ENCODE measurements around the gene AXIN1.
"Not testable (repeated sequence)": the region's sequence is repeated elsewhere in the genome, so short reads cannot be mapped to it uniquely, and the experiment has no call there.

AXIN1 gene

DNA sequence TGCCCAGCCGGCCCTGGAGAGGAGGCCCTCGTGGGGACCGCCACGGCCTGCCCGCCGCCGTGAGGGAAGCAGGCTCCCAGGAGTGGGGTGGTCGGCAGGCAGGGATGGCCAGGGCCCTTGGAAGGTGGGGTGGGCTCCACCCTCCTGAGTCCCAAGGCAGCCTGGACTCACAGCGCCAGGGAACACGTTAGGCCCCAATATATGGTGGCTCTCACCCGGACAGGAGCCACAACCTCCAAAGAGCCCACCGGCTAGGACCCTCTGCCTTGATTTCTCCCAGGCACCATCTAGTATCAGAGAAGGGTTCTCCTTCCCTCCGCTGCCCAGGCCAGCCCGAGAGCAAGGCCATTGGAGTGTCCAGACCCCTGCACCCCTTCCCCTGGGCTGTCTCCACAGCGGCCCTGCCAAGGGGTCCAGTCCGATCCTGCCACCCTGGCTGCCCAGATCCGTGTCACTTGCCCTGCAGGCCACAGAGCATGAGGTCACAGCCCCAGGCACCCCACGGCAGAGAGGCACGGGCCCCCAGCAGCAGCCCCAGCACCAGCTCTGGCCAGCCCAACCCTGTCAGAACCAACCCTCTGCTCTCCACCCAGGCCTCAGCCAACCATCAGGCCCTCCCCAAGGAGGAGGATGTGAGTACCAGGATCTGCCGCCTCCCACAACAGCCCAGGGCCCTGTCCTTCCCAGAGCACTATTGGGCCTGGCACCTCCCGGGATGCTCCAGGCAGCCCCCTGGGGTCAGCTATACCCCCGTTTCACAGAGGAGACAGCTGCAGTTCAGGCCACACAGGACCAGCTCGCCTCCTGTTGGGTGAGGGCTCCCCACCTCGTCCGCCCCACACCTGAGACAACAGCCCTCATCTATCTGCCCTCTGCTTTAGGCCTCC is 1.1 kb upstream of the AXIN1 start:
- H3K9ac ChIP-seq (ENCODE audit: low read depth, low read length): peak overlapping the region; percentile 47

DNA sequence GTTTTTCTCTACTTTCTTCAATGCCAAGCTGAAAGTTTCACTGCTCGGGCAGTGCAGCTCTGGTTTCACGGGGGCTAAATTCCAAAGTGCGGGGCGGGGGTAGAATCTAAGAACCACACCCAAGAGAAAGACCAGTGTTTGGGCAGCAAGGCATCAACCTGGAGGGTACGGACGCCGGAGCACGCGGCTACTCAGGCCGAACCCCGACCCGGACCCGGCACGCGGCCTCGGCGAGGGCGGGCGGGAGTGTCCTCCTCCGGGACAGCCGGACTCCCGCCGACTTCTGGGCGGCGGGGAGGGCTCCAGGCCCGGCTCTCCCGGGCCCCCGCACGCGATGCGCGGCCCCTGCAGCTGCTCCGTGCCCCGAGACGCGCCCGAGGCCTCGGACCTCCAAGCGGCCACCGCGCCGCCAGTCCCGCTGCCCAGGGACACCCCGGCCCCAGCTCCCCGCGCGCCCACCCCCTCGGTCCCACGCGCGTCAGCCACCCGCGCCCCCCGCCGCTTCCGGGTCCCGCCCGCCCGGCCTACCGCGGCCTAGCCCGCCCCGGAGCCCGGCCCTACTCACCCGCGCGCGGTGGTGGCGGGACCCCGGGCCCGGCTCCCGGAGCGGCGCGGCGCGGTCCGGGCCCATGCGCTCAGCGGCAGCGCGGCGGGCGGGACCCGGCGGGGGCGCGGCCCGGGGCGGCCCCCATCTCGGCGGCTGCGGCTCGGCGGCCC is 561 bp downstream of the AXIN1 start:
- Histone ChIP-seq H3K27me3 (ENCODE audit: control insufficient read depth, insufficient read depth, low read length) (no peaks in the 10 kb centered on the region), H3K4me3 (ENCODE audit: low read depth, low read length) (peak overlapping the region; percentile 58), H3K36me3 (ENCODE audit: control insufficient read depth, insufficient read depth, low read length) (peaks cover under 1% of the 10 kb centered on the region), H3K9me3 (ENCODE audit: control insufficient read depth, insufficient read depth, low read length) (no peaks in the 10 kb centered on the region), H3K9ac (ENCODE audit: low read depth, low read length) (no peak overlapping the region), H3K4me1 (ENCODE audit: control insufficient read depth, insufficient read depth, low read length) (no peaks in the 10 kb centered on the region)

More for the DNA sequence above, 1.1 kb upstream of the AXIN1 start:
- H3K36me3 ChIP-seq (ENCODE audit: control insufficient read depth, insufficient read depth, low read length): no peaks in the 10 kb centered on the region
- H3K4me1 ChIP-seq (ENCODE audit: control insufficient read depth, insufficient read depth, low read length): no peaks in the 10 kb centered on the region
- H3K9me3 ChIP-seq (ENCODE audit: control insufficient read depth, insufficient read depth, low read length): no peaks in the 10 kb centered on the region
- no peaks in the 10 kb centered on the region for H3K27me3 ChIP-seq (ENCODE audit: control insufficient read depth, insufficient read depth, low read length)
- peak overlapping the region; percentile 47 for H3K4me3 ChIP-seq (ENCODE audit: low read depth, low read length)

DNA sequence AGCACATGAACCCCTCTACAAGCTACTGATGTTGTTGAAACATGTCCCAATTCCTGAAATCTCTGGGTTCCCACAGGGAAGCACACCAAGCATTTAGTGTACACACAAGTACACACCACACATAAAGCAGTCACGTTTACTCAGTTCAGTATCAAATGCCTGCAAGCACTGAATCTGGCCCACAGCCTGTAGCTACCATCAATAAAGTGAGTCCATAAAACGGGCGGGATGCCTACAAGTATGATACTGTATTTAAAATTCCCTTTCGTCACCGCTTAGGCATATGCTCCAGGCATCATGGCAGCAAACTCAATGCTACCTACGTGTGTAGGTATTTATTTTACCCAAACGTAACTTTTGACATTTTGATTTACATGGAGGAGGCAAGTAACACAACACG is 2.3 kb downstream of the AXIN1 start:
- H3K9ac ChIP-seq (ENCODE audit: low read depth, low read length): peak overlapping the region; percentile 65
- no peaks in the 10 kb centered on the region for H3K4me1 ChIP-seq (ENCODE audit: control insufficient read depth, insufficient read depth, low read length)
- no peaks in the 10 kb centered on the region for H3K9me3 ChIP-seq (ENCODE audit: control insufficient read depth, insufficient read depth, low read length)
- H3K4me3 ChIP-seq (ENCODE audit: low read depth, low read length): no peak overlapping the region
- peaks cover 12% of the 10 kb centered on the region for H3K36me3 ChIP-seq (ENCODE audit: control insufficient read depth, insufficient read depth, low read length)
- H3K27me3 ChIP-seq (ENCODE audit: control insufficient read depth, insufficient read depth, low read length): no peaks in the 10 kb centered on the region

DNA sequence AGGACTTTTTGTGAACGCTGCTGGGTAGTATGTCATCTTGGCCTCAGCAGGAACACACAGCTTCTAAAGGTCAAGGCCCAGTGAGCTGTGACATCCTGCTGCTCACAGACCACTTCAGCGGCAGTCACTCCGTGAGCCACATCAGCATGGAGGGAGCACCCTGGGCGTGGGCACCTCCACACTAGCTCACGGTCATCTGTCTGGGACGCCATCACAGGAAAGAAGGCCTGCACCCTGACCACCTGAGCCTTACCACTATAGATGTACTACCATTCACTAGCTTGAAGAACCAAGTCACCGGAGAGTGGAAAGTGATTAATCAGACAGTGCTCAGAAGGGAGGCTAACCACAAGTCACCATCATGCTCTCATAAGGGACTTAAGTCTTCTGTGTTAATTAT is 3.3 kb downstream of the AXIN1 start:
- Histone ChIP-seq H3K27me3 (ENCODE audit: control insufficient read depth, insufficient read depth, low read length) (no peaks in the 10 kb centered on the region), H3K4me1 (ENCODE audit: control insufficient read depth, insufficient read depth, low read length) (no peaks in the 10 kb centered on the region), H3K9me3 (ENCODE audit: control insufficient read depth, insufficient read depth, low read length) (no peaks in the 10 kb centered on the region), H3K36me3 (ENCODE audit: control insufficient read depth, insufficient read depth, low read length) (peaks cover 22% of the 10 kb centered on the region), H3K9ac (ENCODE audit: low read depth, low read length) (peak overlapping the region; percentile 3), H3K4me3 (ENCODE audit: low read depth, low read length) (no peak overlapping the region)

DNA sequence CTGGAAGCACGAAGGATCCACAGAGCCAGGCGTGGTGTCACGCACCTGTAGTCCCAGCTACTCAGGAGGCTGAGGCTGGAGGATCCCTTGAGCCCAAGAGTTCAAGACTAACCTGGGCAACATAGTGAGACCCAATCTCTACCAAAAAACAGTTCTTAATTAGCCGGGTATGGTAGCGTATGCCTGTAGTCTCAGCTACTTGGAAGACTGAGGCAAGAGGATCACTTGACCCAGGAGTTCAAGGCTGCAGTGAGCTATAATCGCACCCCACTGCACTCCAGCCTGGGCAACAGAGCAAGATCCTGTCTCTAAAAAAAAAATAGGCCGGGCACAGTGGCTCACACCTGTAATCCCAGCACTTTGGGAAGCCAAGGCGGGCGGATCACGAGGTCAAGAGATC is 4.0 kb downstream of the AXIN1 start:
- not testable (repeated sequence) for H3K9ac ChIP-seq (ENCODE audit: low read depth, low read length); H3K27me3 ChIP-seq (ENCODE audit: control insufficient read depth, insufficient read depth, low read length); H3K9me3 ChIP-seq (ENCODE audit: control insufficient read depth, insufficient read depth, low read length); H3K4me3 ChIP-seq (ENCODE audit: low read depth, low read length); H3K4me1 ChIP-seq (ENCODE audit: control insufficient read depth, insufficient read depth, low read length)
- H3K36me3 ChIP-seq (ENCODE audit: control insufficient read depth, insufficient read depth, low read length): peaks cover 22% of the 10 kb centered on the region

DNA sequence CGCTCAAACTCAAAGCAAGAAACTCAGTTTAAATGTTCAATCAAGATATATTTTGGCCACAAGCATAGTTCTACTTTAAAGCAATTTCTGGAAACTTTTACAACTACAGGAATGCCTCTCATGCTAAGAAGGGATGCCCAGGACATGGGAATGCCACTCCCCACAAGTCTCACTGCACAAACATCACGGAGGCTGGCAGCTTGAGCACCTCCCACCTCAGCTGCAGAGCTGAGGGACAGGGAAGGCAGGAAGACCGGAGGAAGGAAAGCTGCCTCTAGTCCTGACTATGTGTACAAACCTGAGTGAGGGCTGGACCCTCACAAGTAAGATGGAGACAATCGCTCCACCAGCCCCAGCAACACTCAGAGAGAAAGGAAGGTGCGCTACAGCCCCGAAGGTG is 5.3 kb downstream of the AXIN1 start:
- Histone ChIP-seq H3K4me3 (ENCODE audit: low read depth, low read length) (no peak overlapping the region), H3K36me3 (ENCODE audit: control insufficient read depth, insufficient read depth, low read length) (peaks cover 22% of the 10 kb centered on the region), H3K4me1 (ENCODE audit: control insufficient read depth, insufficient read depth, low read length) (no peaks in the 10 kb centered on the region), H3K27me3 (ENCODE audit: control insufficient read depth, insufficient read depth, low read length) (no peaks in the 10 kb centered on the region), H3K9ac (ENCODE audit: low read depth, low read length) (no peak overlapping the region), H3K9me3 (ENCODE audit: control insufficient read depth, insufficient read depth, low read length) (no peaks in the 10 kb centered on the region)

DNA sequence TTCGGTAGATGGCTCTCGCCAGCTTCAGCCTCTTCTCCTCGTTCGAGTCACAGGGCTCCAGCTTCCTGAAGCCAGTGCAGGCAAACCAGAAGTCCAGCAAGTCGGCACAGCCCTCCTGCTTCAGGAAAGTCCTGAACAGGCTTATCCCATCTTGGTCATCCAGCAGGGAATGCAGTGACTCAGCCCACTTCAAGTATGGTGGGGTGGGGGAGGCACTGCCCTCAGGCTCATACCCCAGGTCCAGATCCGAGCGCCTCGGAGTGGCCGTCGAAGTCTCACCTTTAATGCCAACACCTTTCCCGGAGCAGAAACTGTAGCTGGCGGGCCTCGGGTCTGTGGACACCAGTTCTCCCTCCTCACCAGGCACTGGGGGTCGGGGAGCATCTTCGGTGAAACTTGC is 5.9 kb downstream of the AXIN1 start:
- no peaks in the 10 kb centered on the region for H3K4me1 ChIP-seq (ENCODE audit: control insufficient read depth, insufficient read depth, low read length)
- no peaks in the 10 kb centered on the region for H3K9me3 ChIP-seq (ENCODE audit: control insufficient read depth, insufficient read depth, low read length)
- H3K4me3 ChIP-seq (ENCODE audit: low read depth, low read length): no peak overlapping the region
- no peaks in the 10 kb centered on the region for H3K27me3 ChIP-seq (ENCODE audit: control insufficient read depth, insufficient read depth, low read length)
- peaks cover 22% of the 10 kb centered on the region for H3K36me3 ChIP-seq (ENCODE audit: control insufficient read depth, insufficient read depth, low read length)
- H3K9ac ChIP-seq (ENCODE audit: low read depth, low read length): no peak overlapping the region

DNA sequence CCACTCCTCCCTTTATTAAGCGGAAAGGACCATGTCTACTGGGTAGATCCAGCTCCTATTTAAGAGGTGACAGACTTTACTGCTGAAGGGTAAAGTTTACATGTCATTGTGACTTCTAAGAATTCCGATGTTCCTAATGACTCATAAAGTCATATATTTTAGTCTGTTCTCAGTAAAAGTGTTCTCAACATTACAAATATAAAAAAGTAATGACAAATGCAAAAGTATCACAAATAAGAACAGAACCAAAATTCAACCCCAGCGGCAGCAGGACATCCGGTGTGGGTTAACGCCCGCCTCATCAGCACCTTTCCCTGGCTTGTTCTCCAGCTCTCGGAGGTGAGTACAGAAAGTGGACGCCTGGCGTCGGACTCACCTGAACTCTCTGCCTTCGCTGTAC is 6.8 kb downstream of the AXIN1 start:
- Histone ChIP-seq H3K9me3 (ENCODE audit: control insufficient read depth, insufficient read depth, low read length) (no peaks in the 10 kb centered on the region), H3K4me3 (ENCODE audit: low read depth, low read length) (no peak overlapping the region), H3K36me3 (ENCODE audit: control insufficient read depth, insufficient read depth, low read length) (peaks cover 22% of the 10 kb centered on the region), H3K4me1 (ENCODE audit: control insufficient read depth, insufficient read depth, low read length) (no peaks in the 10 kb centered on the region), H3K9ac (ENCODE audit: low read depth, low read length) (no peak overlapping the region), H3K27me3 (ENCODE audit: control insufficient read depth, insufficient read depth, low read length) (no peaks in the 10 kb centered on the region)

DNA sequence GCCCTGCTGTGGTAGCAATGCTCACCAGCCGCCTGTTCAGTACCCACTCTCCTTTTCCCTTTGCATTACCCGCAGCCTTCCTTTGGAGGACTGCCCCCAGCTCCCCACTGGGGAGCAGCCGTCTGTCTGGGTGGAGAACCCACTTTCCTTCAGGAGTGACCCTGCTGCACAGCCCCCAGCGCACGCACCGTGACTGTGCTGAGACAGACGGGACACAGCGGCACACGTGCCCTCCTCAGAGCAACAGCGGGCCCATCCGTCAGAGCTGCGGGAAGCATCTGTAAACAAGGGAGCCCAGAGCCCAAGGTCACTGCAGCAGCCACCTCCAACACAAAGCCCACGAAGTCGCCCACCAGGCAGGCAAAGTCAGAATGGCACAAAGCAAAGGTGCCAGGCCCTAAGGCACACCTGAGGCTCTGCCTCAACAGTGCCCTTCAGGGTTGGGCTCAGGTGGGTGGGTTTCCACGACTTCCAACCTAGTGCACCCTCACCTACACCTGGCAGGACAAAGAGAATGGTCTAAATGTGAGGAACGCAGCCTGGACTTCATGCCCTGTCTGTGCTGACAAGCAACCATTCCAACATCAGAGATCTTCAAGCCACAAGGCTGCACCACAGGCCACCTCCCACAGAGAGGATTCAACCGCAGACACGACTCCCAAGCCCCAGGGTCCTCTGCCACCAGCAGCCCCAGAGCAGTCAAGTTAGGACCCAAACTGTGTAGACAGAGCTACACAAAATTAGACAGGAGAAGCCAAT is 9.9 kb downstream of the AXIN1 start:
- Histone ChIP-seq H3K4me3 (ENCODE audit: low read depth, low read length) (no peak overlapping the region), H3K9ac (ENCODE audit: low read depth, low read length) (no peak overlapping the region)

DNA sequence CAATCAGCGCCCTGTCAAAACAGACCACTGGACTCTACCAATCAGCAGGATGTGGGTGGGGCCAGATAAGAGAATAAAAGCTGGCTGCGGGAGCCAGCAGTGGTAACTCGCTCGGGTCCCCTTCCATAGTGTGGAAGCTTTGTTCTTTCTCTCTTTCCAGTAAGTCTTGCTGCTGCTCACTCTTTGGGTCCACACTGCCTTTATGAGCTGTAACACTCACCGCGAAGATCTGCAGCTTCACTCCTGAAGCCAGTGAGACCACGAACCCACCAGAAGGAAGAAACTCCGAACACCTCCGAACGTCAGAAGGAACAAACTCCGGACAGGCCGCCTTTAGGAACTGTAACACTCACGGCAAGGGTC is 10.6 kb downstream of the AXIN1 start:
- not testable (repeated sequence) for H3K4me3 ChIP-seq (ENCODE audit: low read depth, low read length); H3K27me3 ChIP-seq (ENCODE audit: control insufficient read depth, insufficient read depth, low read length); H3K9ac ChIP-seq (ENCODE audit: low read depth, low read length); H3K4me1 ChIP-seq (ENCODE audit: control insufficient read depth, insufficient read depth, low read length); H3K9me3 ChIP-seq (ENCODE audit: control insufficient read depth, insufficient read depth, low read length)
- H3K36me3 ChIP-seq (ENCODE audit: control insufficient read depth, insufficient read depth, low read length): peaks cover 21% of the 10 kb centered on the region

More for the DNA sequence above, 9.9 kb downstream of the AXIN1 start:
- Histone ChIP-seq H3K36me3 (ENCODE audit: control insufficient read depth, insufficient read depth, low read length) (peaks cover 22% of the 10 kb centered on the region), H3K4me1 (ENCODE audit: control insufficient read depth, insufficient read depth, low read length) (no peaks in the 10 kb centered on the region), H3K27me3 (ENCODE audit: control insufficient read depth, insufficient read depth, low read length) (no peaks in the 10 kb centered on the region), H3K9me3 (ENCODE audit: control insufficient read depth, insufficient read depth, low read length) (no peaks in the 10 kb centered on the region)

DNA sequence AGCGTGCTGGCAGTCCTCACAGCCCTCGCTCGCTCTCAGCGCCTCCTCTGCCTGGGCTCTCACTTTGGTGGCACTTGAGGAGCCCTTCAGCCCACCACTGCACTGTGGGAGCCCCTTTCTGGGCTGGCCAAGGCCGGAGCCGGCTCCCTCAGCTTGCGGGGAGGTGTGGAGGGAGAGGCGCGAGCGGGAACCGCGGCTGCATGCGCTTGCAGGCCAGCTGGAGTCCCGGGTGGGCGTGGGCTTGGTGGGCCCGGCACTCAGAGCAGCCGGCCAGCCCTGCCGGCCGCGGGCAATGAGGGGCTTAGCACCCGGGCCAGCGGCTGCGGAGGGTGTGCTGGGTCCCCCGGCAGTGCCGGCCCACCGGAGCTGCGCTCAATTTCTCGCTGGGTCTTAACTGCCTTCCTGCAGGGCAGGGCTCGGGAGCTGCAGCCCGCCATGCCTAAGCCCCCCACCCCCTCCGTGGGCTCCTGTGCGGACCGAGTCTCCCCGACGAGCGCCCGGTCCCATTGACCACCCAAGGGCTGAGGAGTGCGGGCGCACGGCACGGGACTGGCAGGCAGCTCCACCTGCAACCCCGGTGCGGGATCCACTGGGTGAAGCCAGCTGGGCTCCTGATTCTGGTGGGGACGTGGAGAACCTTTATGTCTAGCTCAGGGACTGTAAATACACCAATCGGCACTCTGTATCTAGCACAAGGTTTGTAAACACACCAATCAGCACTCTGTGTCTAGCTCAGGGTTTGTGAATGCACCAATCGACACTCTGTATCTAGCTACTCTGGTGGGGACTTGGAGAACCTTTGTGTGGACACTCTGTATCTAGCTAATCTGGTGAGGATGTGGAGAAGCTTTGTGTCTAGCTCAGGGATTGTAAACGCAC is 11.2 kb downstream of the AXIN1 start:
- not testable (repeated sequence) for H3K4me3 ChIP-seq (ENCODE audit: low read depth, low read length); H3K27me3 ChIP-seq (ENCODE audit: control insufficient read depth, insufficient read depth, low read length); H3K9ac ChIP-seq (ENCODE audit: low read depth, low read length); H3K9me3 ChIP-seq (ENCODE audit: control insufficient read depth, insufficient read depth, low read length); H3K4me1 ChIP-seq (ENCODE audit: control insufficient read depth, insufficient read depth, low read length)
- H3K36me3 ChIP-seq (ENCODE audit: control insufficient read depth, insufficient read depth, low read length): peaks cover 15% of the 10 kb centered on the region
